ENCODE data around the gene FAM89A. TPM values are rescaled to one million over a fixed set of nuclear protein-coding genes. Genes with fewer than 3 reads are reported as not detected.

Gene FAM89A
- total RNA-seq, 1 experiment from 2014 or later, result 1.5 TPM

DNA sequence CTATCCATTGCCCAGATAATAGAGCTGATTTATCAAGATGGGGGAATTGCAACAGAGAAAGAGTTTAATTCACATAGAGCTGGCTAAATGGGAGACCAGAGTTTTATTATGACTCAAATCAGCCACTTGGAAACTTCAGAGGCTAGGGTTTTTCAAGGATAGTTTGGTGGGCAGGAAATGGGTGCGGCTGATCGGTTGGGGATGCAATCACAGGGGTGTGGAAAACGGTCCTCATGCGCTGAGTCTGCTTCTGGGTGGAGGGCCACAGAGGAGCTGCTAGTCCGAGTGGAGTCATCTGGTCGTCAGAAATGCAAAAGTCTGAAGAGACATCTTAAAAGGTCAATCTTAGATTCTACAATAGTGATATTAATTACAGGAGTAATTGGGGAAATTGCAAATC is 32.0 kb upstream of the FAM89A start:
- H3K14ac ChIP-seq (ENCODE audit: insufficient read depth, low read length), result no peak overlapping the region
- H2BK120ac ChIP-seq (ENCODE audit: low read depth, low read length, poor library complexity, severe bottlenecking), result no peak overlapping the region
- peaks cover 88% of the 10 kb centered on the region for H3K27me3 Mint-ChIP-seq (ENCODE audit: low read depth)
- H3K27ac ChIP-seq (ENCODE audit: insufficient read length, low read depth, low read length), result no peak overlapping the region
- H3K27me3 ChIP-seq (ENCODE audit: insufficient read depth, low read length), result no peaks in the 10 kb centered on the region
- no peak overlapping the region for H4K5ac ChIP-seq (ENCODE audit: insufficient read length, low read depth, low read length)
- H3K9me3 Mint-ChIP-seq, result no peaks in the 10 kb centered on the region; a peak in 2 of 5 replicates
- no peak overlapping the region for H2BK15ac ChIP-seq (ENCODE audit: low read depth, low read length)
- no peak overlapping the region for H2AFZ ChIP-seq (ENCODE audit: low read length)
- no peaks in the 10 kb centered on the region for H3K79me2 ChIP-seq (ENCODE audit: insufficient read depth, low read length)
- no peak overlapping the region for H3K23ac ChIP-seq (ENCODE audit: insufficient read length, low read depth, low read length)
- H3K79me1 ChIP-seq (ENCODE audit: insufficient read depth, low read depth, low read length, poor library complexity, severe bottlenecking), result no peaks in the 10 kb centered on the region
- H3K4me3 Mint-ChIP-seq, result no peak overlapping the region
- no peak overlapping the region for H2BK12ac ChIP-seq (ENCODE audit: insufficient read length, low read depth, low read length)
- no peak overlapping the region; a peak in 1 of 7 replicates for H3K27ac Mint-ChIP-seq
- no peak overlapping the region for H2BK20ac ChIP-seq (ENCODE audit: low read depth, low read length, poor library complexity, severe bottlenecking)
- no peak overlapping the region for H2AK5ac ChIP-seq (ENCODE audit: insufficient read length, low read length)
- no peak overlapping the region for H4K91ac ChIP-seq (ENCODE audit: insufficient read length, low read depth, low read length)
- H4K8ac ChIP-seq (replicated peaks; ENCODE audit: insufficient read length, low read depth, low read length), result no peak overlapping the region
- H3K56ac ChIP-seq (ENCODE audit: insufficient read length, low read depth, low read length), result no peak overlapping the region
- H3K18ac ChIP-seq (ENCODE audit: insufficient read length, low read depth, low read length), result no peak overlapping the region
- H3T11ph ChIP-seq (ENCODE audit: low read length), result no peak overlapping the region
- TF ChIP-seq, protein P1, sequence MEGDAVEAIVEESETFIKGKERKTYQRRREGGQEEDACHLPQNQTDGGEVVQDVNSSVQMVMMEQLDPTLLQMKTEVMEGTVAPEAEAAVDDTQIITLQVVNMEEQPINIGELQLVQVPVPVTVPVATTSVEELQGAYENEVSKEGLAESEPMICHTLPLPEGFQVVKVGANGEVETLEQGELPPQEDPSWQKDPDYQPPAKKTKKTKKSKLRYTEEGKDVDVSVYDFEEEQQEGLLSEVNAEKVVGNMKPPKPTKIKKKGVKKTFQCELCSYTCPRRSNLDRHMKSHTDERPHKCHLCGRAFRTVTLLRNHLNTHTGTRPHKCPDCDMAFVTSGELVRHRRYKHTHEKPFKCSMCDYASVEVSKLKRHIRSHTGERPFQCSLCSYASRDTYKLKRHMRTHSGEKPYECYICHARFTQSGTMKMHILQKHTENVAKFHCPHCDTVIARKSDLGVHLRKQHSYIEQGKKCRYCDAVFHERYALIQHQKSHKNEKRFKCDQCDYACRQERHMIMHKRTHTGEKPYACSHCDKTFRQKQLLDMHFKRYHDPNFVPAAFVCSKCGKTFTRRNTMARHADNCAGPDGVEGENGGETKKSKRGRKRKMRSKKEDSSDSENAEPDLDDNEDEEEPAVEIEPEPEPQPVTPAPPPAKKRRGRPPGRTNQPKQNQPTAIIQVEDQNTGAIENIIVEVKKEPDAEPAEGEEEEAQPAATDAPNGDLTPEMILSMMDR (conservative IDR thresholded peaks at IDR 0.05), result no peak
- H3K36me3 Mint-ChIP-seq (ENCODE audit: insufficient read depth in 1 of 3, low read depth in 3 of 3), result no peaks in the 10 kb centered on the region
- H3K4me1 ChIP-seq (ENCODE audit: insufficient read depth, low read length), result no peaks in the 10 kb centered on the region
- no peak overlapping the region for H3K4ac ChIP-seq (ENCODE audit: low read depth, low read length)
- H2BK5ac ChIP-seq (ENCODE audit: insufficient read length, low read length), result no peak overlapping the region
- DNase-seq, result no peak
- no CpG with 5 or more reads among the region's 6 CpGs for WGBS (ENCODE audit: extremely low coverage, insufficient read length, low lambda C conversion rate)
- H3K23me2 ChIP-seq (ENCODE audit: insufficient read length, low read depth, low read length, poor library complexity, severe bottlenecking), result no peaks in the 10 kb centered on the region
- no peak overlapping the region for H3K9ac ChIP-seq (ENCODE audit: extremely low read depth, insufficient read length, low read length)
- H3K4me2 ChIP-seq (ENCODE audit: insufficient read depth, insufficient read length, low read length), result no peak overlapping the region
- peaks cover 7 to 14% of the 10 kb centered on the region in 2 experiments for H3K4me1 Mint-ChIP-seq
- H3K9me3 ChIP-seq (ENCODE audit: control insufficient read depth, low read depth, low read length), result no peaks in the 10 kb centered on the region
- no peaks in the 10 kb centered on the region for H4K20me1 ChIP-seq (ENCODE audit: control insufficient read depth, insufficient read depth, insufficient read length)
